ENCODE data around the gene MEN1.
A peak's percentile ranks its signal among the peaks of the same experiment; 100 is the strongest.

The MEN1 gene

DNA sequence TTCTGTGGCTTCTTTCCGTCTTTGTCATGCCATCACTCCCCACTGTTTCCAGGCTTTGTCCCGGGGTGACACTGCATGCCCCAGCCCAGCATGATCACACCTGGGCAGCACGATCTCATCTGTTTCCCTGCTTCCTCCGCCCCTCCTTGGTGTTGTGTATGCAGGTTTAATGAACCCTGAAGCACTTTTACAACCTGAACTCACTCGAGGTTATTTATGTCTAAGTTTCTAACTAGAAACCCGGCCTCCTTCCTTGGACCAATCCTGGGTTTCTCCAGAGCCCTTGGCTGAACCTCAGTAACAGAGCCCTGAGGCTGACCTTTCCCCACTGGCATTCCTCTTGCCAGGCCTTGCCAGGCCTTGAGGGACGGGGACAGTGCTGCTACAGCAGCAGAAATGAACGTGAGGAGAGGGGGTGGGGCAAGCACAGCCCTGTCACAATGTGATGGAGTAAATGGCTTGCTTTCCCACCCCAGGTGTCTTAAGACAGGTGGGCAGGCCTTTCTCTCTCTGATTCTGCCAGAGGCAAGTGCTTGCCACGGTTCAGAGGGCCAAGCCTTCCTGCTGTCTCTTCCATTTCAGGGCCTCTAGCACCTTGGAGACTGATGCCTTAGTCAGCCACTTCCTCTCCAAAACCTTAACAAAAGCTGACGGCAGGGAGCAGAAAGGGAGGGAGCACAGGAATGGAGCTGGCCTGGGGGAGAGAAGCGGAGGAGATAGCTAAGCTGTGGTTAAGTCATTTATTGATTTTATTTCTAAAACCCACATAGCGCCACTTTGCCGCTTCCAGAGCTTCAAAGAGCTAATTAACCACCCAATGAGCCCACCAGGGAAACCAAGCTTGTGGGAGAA is 47.5 kb downstream of the MEN1 start (continued):
- TF ChIP-seq, protein P1, sequence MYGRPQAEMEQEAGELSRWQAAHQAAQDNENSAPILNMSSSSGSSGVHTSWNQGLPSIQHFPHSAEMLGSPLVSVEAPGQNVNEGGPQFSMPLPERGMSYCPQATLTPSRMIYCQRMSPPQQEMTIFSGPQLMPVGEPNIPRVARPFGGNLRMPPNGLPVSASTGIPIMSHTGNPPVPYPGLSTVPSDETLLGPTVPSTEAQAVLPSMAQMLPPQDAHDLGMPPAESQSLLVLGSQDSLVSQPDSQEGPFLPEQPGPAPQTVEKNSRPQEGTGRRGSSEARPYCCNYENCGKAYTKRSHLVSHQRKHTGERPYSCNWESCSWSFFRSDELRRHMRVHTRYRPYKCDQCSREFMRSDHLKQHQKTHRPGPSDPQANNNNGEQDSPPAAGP (tag by site-specific recombination; IDR thresholded peaks at IDR 0.05), result peak; percentile 77
- TF ChIP-seq, protein P2, sequence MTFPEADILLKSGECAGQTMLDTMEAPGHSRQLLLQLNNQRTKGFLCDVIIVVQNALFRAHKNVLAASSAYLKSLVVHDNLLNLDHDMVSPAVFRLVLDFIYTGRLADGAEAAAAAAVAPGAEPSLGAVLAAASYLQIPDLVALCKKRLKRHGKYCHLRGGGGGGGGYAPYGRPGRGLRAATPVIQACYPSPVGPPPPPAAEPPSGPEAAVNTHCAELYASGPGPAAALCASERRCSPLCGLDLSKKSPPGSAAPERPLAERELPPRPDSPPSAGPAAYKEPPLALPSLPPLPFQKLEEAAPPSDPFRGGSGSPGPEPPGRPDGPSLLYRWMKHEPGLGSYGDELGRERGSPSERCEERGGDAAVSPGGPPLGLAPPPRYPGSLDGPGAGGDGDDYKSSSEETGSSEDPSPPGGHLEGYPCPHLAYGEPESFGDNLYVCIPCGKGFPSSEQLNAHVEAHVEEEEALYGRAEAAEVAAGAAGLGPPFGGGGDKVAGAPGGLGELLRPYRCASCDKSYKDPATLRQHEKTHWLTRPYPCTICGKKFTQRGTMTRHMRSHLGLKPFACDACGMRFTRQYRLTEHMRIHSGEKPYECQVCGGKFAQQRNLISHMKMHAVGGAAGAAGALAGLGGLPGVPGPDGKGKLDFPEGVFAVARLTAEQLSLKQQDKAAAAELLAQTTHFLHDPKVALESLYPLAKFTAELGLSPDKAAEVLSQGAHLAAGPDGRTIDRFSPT (tag by site-specific recombination; IDR thresholded peaks at IDR 0.05), result peak; percentile 24
- TF ChIP-seq ZXDB (tag by site-specific recombination; IDR thresholded peaks at IDR 0.05) (no peak), ZNF214 (tag by site-specific recombination; IDR thresholded peaks at IDR 0.05; ENCODE audit: borderline replicate concordance) (no peak), PRDM1 (tag by site-specific recombination; IDR thresholded peaks at IDR 0.05) (peak; percentile 80), ZNF19 (tag by site-specific recombination; IDR thresholded peaks at IDR 0.05; ENCODE audit: low read depth) (no peak), ZNF366 (tag by site-specific recombination; conservative IDR thresholded peaks at IDR 0.05) (peak; percentile 40; the same call in 1 of the 2 replicates), WT1 (tag by site-specific recombination; IDR thresholded peaks at IDR 0.05) (0 out of 2 replicates have a peak, but pooled peaks have one; percentile 40), MEIS1 (CRISPR knock-in tag; IDR thresholded peaks at IDR 0.05; ENCODE audit: borderline replicate concordance) (no peak), ZNF423 (tag by site-specific recombination; IDR thresholded peaks at IDR 0.05) (peak; percentile 42; the same call in 1 of the 2 replicates), OSR2 (tag by site-specific recombination; IDR thresholded peaks at IDR 0.05) (peak; percentile 87), ZNF561 (tag by site-specific recombination; IDR thresholded peaks at IDR 0.05; ENCODE audit: borderline replicate concordance) (0 out of 2 replicates have a peak, but pooled peaks have one; percentile 27), ZEB2 (tag by site-specific recombination; IDR thresholded peaks at IDR 0.05) (peak; percentile 74), IKZF3 (tag by site-specific recombination; IDR thresholded peaks at IDR 0.05) (peak; percentile 67), ZNF2 (tag by site-specific recombination; IDR thresholded peaks at IDR 0.05) (no peak)
- TF ChIP-seq, protein P3, sequence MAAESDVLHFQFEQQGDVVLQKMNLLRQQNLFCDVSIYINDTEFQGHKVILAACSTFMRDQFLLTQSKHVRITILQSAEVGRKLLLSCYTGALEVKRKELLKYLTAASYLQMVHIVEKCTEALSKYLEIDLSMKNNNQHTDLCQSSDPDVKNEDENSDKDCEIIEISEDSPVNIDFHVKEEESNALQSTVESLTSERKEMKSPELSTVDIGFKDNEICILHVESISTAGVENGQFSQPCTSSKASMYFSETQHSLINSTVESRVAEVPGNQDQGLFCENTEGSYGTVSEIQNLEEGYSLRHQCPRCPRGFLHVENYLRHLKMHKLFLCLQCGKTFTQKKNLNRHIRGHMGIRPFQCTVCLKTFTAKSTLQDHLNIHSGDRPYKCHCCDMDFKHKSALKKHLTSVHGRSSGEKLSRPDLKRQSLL (tag by site-specific recombination; IDR thresholded peaks at IDR 0.05), result no peak; the same call in 1 of the 2 replicates
- TF ChIP-seq, protein P4, sequence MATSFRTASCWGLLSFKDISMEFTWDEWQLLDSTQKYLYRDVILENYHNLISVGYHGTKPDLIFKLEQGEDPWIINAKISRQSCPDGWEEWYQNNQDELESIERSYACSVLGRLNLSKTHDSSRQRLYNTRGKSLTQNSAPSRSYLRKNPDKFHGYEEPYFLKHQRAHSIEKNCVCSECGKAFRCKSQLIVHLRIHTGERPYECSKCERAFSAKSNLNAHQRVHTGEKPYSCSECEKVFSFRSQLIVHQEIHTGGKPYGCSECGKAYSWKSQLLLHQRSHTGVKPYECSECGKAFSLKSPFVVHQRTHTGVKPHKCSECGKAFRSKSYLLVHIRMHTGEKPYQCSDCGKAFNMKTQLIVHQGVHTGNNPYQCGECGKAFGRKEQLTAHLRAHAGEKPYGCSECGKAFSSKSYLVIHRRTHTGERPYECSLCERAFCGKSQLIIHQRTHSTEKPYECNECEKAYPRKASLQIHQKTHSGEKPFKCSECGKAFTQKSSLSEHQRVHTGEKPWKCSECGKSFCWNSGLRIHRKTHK (tag by site-specific recombination; IDR thresholded peaks at IDR 0.05), result no peak
- TF ChIP-seq, protein P5, sequence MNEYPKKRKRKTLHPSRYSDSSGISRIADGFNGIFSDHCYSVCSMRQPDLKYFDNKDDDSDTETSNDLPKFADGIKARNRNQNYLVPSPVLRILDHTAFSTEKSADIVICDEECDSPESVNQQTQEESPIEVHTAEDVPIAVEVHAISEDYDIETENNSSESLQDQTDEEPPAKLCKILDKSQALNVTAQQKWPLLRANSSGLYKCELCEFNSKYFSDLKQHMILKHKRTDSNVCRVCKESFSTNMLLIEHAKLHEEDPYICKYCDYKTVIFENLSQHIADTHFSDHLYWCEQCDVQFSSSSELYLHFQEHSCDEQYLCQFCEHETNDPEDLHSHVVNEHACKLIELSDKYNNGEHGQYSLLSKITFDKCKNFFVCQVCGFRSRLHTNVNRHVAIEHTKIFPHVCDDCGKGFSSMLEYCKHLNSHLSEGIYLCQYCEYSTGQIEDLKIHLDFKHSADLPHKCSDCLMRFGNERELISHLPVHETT (tag by site-specific recombination; IDR thresholded peaks at IDR 0.05), result no peak

DNA sequence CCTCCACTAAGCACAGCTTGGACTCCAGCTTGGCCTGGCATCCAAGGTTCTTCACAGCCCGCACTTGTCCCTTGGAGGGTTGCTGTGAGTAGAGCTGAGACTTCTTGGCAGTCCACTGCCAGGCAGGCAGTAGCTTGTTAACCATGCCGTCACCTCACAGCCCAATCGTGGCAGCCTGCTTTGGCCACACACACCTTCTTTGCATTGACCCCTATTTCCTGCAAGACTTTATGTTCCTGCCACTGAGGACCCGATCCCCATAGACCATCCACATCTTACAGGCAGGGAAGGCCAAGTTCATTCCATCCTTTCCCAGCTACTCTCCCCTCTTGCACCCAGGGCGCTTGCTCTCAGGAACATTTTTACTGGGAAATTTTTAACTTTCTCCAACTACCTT is 48.1 kb downstream of the MEN1 start:
- Histone ChIP-seq H3K9me3 (ENCODE audit: control insufficient read depth, insufficient read depth, low read depth, low read length) (no peaks in the 10 kb centered on the region), H3K27ac (ENCODE audit: extremely low read depth, low read depth, low read length) (no peak overlapping the region), H3K36me3 (ENCODE audit: control insufficient read depth in 2 of 2, insufficient read depth in 1 of 2, low read length in 2 of 2) (peaks cover 0 to 54% of the 10 kb centered on the region in 2 experiments; a peak in 2 of 3 replicates), H3K4me3 (ENCODE audit: low read depth, low read length) (no peak overlapping the region), H3K4me1 (ENCODE audit: control insufficient read depth, insufficient read depth, low read length) (peaks cover 7% of the 10 kb centered on the region)
- CTCF ChIA-PET, result interaction anchor here (0.6 to 4.0 kb wide), 3 partner anchors 15 to 143 kb away, joined by 3 to 22 read pairs (median 7); partner anchors contain the start of gene RASGRP2
- POLR2A ChIA-PET, result interaction anchor here (1.2 to 5.8 kb wide), 3 partner anchors 15 to 74 kb away, joined by 4 to 42 read pairs (median 4); partner anchors contain the start of gene SF1
- TF ChIP-seq WT1 (tag by site-specific recombination; IDR thresholded peaks at IDR 0.05), result no peak
- TF ChIP-seq ZNF394 (tag by site-specific recombination; IDR thresholded peaks at IDR 0.05; ENCODE audit: borderline replicate concordance), result peak; percentile 32; the same call in 1 of the 2 replicates
- TF ChIP-seq, protein P6, sequence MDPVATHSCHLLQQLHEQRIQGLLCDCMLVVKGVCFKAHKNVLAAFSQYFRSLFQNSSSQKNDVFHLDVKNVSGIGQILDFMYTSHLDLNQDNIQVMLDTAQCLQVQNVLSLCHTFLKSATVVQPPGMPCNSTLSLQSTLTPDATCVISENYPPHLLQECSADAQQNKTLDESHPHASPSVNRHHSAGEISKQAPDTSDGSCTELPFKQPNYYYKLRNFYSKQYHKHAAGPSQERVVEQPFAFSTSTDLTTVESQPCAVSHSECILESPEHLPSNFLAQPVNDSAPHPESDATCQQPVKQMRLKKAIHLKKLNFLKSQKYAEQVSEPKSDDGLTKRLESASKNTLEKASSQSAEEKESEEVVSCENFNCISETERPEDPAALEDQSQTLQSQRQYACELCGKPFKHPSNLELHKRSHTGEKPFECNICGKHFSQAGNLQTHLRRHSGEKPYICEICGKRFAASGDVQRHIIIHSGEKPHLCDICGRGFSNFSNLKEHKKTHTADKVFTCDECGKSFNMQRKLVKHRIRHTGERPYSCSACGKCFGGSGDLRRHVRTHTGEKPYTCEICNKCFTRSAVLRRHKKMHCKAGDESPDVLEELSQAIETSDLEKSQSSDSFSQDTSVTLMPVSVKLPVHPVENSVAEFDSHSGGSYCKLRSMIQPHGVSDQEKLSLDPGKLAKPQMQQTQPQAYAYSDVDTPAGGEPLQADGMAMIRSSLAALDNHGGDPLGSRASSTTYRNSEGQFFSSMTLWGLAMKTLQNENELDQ (tag by site-specific recombination; IDR thresholded peaks at IDR 0.05; ENCODE audit: low read depth), result no peak
- no peak for TF ChIP-seq HOXA7 (CRISPR knock-in tag; IDR thresholded peaks at IDR 0.05; ENCODE audit: borderline replicate concordance)
- TF ChIP-seq, protein P7, sequence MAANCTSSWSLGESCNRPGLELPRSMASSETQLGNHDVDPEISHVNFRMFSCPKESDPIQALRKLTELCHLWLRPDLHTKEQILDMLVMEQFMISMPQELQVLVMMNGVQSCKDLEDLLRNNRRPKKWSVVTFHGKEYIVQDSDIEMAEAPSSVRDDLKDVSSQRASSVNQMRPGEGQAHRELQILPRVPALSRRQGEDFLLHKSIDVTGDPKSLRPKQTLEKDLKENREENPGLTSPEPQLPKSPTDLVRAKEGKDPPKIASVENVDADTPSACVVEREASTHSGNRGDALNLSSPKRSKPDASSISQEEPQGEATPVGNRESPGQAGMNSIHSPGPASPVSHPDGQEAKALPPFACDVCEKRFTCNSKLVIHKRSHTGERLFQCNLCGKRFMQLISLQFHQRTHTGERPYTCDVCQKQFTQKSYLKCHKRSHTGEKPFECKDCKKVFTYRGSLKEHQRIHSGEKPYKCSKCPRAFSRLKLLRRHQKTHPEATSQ (tag by site-specific recombination; IDR thresholded peaks at IDR 0.05), result no peak
- TF ChIP-seq ZNF600 (tag by site-specific recombination; IDR thresholded peaks at IDR 0.05), result peak; percentile 42; the same call in 1 of the 2 replicates
- no peak for TF ChIP-seq OVOL3 (tag by site-specific recombination; IDR thresholded peaks at IDR 0.05)

All from HEK293 (cell line).